ENCODE measurements around the gene MYO10. TPM values are rescaled to one million over a fixed set of nuclear protein-coding genes. Genes with fewer than 3 reads are reported as not detected.
A peak's percentile ranks its signal among the peaks of the same experiment; 100 is the strongest.

Gene MYO10
- total and polyA plus RNA-seq, 2 of the 8 experiments (the other 6 are each of a cell fraction or from before 2014, with no cell fraction given): 21.5 to 107 TPM

DNA sequence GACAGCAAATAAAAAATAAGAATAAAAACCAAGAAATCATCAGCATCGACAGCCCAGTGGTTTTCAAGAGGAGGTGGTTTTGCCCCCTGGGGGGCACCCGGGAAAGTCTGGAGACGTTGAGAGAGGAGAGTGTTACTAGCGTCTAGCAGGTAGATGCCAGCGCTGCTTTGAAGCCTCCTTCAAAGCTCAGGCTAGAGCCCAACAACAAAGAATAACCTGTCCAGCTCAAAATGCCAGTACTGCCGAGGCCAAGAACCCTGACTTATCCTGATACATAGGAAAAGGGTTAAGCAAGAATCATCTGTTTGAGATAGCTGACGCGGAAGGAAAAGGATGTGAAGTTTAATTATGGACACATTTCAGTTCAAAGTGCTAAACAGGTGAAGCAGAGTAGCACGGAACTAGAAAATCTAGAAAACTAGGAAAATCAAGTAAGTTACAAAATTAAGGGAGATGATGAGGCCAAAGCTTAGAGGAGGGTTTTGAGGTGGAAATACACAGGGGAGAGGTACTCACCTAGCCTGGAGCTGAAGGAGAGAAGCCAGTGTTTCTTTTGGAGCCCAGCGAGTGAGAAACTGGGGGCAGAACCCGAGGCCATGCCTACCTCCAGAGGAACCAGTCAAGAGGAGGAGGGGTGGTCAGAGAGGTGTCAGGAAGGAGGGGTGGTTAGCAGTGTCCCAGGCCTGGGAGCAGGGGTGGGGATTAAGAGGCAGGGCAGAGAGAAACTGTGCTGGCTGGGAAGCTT, 198.3 kb downstream of the MYO10 start (continued):
- no peak for TF ChIP-seq YY1 (IDR thresholded peaks at IDR 0.05; ENCODE audit: low read depth, low read length)
- TF ChIP-seq, protein P1, sequence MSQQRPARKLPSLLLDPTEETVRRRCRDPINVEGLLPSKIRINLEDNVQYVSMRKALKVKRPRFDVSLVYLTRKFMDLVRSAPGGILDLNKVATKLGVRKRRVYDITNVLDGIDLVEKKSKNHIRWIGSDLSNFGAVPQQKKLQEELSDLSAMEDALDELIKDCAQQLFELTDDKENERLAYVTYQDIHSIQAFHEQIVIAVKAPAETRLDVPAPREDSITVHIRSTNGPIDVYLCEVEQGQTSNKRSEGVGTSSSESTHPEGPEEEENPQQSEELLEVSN (IDR thresholded peaks at IDR 0.05): no peak
- TF ChIP-seq BACH1 (IDR thresholded peaks at IDR 0.05; ENCODE audit: low read length): no peak
- no peak for TF ChIP-seq GTF2F1 (IDR thresholded peaks at IDR 0.05; ENCODE audit: borderline replicate concordance, low read depth, low read length)
- no peak for TF ChIP-seq SP4 (IDR thresholded peaks at IDR 0.05; ENCODE audit: low read length)
- no peak for TF ChIP-seq CTBP2 (IDR thresholded peaks at IDR 0.05; ENCODE audit: borderline replicate concordance, insufficient read depth, insufficient read length, low read length)
- TF ChIP-seq, protein P2, sequence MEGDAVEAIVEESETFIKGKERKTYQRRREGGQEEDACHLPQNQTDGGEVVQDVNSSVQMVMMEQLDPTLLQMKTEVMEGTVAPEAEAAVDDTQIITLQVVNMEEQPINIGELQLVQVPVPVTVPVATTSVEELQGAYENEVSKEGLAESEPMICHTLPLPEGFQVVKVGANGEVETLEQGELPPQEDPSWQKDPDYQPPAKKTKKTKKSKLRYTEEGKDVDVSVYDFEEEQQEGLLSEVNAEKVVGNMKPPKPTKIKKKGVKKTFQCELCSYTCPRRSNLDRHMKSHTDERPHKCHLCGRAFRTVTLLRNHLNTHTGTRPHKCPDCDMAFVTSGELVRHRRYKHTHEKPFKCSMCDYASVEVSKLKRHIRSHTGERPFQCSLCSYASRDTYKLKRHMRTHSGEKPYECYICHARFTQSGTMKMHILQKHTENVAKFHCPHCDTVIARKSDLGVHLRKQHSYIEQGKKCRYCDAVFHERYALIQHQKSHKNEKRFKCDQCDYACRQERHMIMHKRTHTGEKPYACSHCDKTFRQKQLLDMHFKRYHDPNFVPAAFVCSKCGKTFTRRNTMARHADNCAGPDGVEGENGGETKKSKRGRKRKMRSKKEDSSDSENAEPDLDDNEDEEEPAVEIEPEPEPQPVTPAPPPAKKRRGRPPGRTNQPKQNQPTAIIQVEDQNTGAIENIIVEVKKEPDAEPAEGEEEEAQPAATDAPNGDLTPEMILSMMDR (IDR thresholded peaks at IDR 0.05; ENCODE audit: control extremely low read depth in 1 of 3, insufficient read depth in 1 of 3, low read depth in 1 of 3, low read length in 3 of 3): no peak
- TF ChIP-seq CBX5 (IDR thresholded peaks at IDR 0.05; ENCODE audit: low read depth, low read length): no peak
- TF ChIP-seq PHF8 (conservative IDR thresholded peaks at IDR 0.05; ENCODE audit: low read depth, low read length): no peak
- no peak for TF ChIP-seq RFX5 (IDR thresholded peaks at IDR 0.05; ENCODE audit: borderline replicate concordance, low read depth, low read length)
- TF ChIP-seq TCF12 (IDR thresholded peaks at IDR 0.05; ENCODE audit: low read depth, low read length): no peak
- TF ChIP-seq KDM5A (IDR thresholded peaks at IDR 0.05; ENCODE audit: low read length): no peak
- no peak for TF ChIP-seq NANOG (IDR thresholded peaks at IDR 0.05; ENCODE audit: insufficient read depth, low read depth, low read length, poor library complexity, severe bottlenecking)
- TF ChIP-seq EGR1 (IDR thresholded peaks at IDR 0.05; ENCODE audit: borderline replicate concordance, low read depth, low read length): no peak
- TF ChIP-seq, protein P3, sequence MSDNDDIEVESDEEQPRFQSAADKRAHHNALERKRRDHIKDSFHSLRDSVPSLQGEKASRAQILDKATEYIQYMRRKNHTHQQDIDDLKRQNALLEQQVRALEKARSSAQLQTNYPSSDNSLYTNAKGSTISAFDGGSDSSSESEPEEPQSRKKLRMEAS (IDR thresholded peaks at IDR 0.05): peak; percentile 9; the same call in 1 of the 2 replicates
- peak; percentile 17 for TF ChIP-seq ASH2L (IDR thresholded peaks at IDR 0.05; ENCODE audit: low read length)
- no peak for TF ChIP-seq RXRA (IDR thresholded peaks at IDR 0.05; ENCODE audit: insufficient read depth, low read depth, low read length)
- TF ChIP-seq CBX8 (IDR thresholded peaks at IDR 0.05; ENCODE audit: borderline replicate concordance, low read depth, low read length): no peak
- no peak for TF ChIP-seq TAF7 (optimal IDR thresholded peaks at IDR 0.05; ENCODE audit: borderline replicate concordance, low read depth, low read length)
- TF ChIP-seq POLR2AphosphoS5 (IDR thresholded peaks at IDR 0.05; ENCODE audit: low read depth, low read length): peak; percentile 59; the same call in 1 of the 2 replicates
- no peak for TF ChIP-seq RBBP5 (IDR thresholded peaks at IDR 0.05; ENCODE audit: borderline replicate concordance, low read depth, low read length)
